G401.6 (cell line): ENCODE data around the gene ASF1B.

Source experiments
- FAIRE-seq: peaks from 2 replicates; lab custom pipeline; 2012; peaks lifted over from hg19 to GRCh38; lab: Jason Lieb, UNC

Gene ASF1B

DNA sequence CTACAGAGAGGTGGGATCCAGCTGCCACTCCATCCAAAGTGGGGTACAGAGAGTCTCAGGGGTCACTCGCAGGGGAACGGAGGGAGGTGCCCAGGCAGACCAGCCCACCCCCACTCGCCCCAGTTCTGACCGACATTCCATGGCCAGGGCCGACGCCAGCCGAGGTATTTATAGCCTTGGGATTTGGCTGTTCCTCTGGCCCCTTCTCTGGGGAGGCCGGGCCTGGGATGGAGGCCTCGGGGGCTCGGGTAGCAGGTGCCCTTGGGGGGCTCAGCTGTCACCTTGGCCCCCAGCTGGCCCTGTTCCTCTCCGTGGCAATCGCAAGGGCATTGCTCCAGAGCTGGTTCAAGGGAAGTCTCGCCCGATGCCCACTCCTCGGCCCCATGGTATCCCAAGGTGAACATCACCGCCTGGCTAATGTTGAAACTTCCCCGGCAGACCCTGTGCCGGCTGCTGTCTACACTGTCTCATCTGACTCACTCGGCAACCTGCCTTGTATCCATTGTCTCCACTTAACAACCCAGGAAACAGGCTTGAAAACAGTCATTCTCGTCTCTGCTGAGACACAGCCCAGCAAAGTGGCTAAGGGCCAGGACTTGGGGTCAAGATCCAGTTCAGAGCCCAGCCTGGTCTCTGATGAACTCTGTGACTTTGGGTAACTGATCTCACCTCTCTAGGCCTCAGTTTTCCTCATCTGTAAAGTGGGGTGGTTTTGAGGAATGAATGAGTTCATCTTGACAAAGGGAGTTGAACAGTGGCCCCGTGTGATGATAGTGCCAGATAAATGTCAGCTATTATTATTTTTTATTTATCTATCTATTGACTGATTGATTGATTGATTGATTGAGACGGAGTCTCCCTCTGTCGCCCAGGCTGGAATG is 28.6 kb downstream of the ASF1B start:
- FAIRE-seq, result no peak

DNA sequence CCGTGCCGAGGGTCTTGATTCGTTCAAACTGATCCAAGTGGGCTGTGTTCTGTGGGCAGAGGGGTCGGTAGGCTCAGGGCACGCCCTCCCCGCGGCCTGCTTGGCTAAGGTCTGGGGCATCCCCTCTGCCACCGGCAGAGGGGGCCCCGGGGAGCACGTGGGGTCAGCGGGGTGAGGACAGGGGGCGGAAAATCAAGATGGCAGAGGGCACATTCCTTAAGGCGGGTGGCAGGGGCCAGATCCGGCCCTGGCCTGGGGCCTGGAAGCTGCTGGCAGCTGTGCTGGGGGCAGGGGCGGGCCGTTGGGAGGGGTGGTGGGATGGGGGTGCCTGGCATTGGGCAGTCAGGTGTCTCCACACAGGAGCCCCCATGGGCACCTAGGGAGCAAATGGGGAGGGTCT is 29.5 kb downstream of the ASF1B start:
- FAIRE-seq, result no peak

DNA sequence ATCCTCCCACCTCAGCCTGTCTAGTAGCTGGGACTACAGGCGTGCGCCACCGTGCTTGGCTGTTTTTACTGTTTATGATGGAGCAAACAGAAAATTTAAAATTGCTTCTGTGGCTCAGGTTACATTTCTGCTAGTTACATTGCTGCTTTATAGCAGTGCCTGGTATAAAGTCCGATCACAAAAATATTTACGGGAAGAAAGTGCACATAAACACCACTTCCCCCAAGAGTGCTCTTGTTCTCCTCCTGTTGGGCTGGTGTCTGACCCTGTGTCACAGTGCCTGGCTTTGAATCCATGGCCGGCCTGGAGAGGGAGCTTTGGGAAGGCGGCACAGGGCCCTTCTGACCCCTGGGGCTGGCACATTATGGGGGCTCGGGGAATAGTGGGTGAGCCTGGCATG is 30.7 kb downstream of the ASF1B start:
- FAIRE-seq, result no peak

DNA sequence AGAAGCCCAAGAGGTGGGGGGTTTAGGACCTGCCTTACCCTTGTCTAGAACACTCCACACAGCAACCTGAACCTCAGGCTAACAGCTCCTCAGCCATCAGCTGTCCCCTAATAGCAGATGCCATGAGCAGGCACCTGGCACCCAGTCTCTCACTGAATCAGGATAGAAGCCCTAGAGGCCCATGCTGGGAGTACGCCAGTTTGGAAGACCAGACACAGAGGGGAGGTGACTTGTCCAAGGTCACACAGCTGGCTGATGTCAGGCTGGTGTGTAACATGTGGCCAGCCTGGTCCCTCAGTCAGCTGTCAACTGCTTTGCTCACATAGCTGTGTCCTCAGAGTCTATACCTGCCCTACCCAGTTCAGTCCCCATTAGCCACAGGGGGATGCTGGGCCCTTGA is 33.1 kb downstream of the ASF1B start:
- FAIRE-seq, result no peak

DNA sequence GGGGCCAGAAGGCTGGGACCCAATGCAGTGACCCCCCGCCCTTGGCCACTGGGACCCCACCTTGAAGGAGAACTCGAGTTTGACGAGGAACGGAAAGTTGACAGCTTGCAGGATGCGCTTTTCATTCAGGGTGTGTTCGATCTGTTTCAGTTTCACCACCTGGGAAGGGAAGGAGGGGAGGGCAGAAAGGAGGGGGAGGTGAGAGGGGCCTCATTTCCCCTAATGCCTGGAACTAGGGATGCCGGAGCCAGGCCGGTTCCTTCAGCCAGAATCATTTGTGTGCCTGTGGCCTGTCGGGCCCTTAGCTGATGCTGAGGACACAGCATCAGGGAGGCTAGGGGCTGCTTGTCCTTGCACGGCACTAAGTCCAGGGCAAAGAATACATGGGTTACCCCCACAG is 33.6 kb downstream of the ASF1B start:
- FAIRE-seq, result no peak

DNA sequence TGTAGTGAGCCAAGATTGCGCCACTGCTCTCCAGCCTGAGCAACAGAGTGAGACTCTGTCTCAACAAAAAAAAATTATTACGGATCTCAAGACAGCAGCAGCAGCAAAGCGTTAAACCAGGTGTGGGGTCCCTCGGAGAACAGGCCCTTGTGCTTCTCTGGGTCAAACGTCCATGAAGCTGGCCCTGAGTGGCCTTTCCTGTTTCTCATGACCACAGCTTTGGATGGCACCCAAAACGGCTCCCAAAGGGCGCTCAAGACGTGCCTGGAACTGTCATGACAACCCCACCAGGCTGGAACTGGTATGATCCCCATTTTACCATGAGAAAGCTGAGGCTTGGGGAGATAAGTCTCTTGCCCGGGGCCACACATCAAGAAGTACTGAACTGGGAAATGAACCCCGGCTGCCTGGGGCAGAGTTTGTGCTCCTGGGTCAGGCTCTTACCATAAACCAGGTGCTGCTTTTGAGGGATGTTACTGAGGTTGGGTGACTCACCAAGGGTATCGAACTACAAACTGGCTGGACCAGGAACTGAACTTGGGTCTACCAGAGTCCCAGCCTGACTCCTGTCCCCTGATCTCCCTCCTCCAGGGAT is 34.2 kb downstream of the ASF1B start:
- no peak for FAIRE-seq

DNA sequence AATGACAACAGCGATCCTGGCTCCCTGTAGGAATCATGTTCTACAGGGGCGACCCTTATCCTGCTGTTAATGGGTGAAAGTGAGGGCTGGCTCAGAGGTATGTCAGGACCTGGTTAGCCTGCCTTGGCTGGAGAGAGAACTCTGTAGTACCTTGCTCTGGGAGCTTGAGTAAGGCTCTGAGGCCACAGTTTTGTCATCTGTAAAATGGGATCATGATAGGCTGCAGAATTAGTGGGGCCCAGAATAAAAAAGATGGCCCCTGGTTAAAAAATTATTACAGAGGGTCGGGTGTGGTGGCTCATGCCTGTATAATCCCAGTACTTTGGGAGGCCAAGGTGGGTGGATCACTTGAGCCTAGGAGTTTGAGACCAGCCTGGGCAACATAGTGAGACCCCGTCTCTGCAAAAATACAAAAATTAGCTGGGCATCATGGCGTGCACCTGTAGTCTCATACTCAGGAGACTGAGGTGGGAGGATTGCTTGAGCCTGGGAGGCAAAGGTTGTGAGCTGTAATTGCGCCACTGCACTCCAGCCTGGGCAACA is 35.3 kb downstream of the ASF1B start:
- FAIRE-seq, result no peak

DNA sequence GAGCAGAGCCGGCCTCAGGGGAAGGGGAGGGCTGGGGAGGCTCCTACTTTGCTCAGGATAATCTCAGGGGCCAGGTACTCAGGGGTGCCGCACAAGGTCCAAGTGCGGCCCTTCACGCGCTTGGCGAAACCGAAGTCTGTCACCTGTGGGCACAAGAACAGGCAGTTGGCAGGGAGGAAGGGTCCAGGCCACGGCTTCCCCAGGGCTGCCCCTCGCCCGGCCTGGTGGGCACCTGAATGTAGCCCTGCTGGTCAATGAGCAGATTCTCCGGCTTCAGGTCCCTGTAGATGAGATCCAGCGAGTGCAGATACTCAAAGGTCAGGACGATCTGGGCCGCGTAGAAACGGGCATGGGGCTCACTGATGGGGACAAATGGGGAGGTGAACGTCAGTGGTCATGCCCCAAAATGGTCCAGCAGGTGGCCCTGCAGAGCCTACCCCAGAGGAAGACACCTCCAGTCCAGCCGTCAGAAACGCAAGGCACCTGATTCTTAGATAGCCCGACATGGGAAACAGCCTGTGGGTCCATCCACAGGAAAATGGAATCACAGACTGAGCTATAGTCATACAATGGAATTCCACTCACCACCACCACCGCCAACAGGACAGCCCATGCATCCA is 38.7 kb downstream of the ASF1B start:
- no peak for FAIRE-seq

DNA sequence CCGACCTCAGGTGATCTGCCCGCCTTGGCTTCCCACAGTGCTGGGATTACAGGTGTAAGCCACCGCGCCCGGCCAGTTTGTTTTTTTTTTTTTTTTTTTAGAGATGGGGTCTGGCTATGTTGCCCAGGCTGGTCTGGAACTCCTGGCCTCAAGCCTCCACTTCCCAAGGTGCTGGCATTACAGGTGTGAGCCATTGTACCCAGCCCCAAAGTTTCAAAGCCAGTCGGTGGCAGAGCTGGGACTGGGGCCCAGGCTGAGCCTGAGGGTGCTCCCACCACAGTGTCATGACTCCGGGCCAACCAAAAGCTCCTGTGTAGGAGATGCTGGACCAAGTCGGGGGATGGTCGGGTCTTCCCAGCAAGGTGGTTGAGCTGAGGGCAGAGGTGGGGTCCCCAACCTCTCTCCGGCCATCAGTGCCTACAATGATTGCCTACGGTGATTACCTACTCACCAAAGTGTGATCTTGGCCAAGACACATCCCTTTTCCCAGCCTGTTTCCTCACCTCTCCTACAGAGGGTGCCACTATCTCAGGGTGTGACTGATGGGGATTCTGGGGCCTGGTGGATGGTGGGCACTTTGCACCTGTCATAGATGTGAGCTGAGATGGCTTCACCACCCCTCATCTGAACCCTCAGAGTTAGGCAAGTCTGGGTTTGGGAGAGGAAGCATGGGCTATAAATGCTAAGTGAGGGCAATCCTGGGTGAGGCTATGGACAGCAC is 40.0 kb downstream of the ASF1B start:
- no peak for FAIRE-seq

DNA sequence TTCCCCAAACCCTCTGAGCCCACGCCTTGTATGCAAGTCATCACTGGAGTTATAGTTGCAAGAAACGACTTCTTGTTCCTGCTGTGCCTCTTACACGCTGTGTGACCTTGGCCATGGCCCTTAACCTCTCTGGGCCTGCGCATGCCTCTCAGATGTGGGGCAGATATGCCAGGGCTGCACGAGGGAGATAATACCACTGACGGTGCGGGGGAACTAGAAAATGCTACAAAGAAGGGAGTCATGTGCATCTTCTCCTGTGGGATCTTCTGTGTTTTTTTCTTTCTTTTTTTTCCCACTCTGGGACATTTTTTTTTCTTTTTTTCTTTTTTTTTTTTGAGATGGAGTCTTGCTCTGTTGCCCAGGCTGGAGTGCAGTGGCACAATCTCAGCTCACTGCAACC is 41.5 kb downstream of the ASF1B start:
- FAIRE-seq, result no peak

DNA sequence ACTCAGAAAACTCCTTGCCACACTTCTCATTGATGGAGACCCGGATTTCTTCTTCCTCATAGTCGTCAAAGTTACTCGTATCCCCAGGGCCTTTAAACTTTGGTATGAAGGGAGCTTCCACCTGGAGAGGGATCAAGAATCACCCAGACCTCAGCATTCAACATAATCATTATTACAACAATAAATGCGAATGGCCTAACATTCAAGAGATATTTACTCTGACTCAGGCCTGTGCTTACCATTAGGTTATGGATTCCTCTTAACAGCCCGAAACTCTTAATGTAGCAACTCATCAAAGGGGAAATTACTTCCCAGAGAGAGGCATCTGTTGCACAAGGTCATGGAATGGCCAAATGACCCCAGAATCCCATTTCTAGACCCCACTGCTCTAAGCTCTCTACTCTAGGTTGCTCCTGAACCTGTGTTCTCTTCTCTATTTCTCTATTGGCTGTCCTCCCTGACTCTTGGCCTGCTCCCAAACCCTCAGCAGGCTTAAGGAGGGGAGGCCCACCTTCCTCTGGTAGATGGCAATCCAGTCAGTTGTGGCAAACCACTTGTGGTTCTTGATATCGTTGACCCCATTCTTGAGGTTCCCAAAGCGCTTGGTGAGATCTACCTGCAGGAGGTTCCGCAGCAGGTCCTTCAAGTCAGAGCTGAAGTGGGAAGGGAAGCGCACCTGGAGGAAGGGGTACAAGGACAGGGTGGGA is 43.1 kb downstream of the ASF1B start:
- no peak for FAIRE-seq

DNA sequence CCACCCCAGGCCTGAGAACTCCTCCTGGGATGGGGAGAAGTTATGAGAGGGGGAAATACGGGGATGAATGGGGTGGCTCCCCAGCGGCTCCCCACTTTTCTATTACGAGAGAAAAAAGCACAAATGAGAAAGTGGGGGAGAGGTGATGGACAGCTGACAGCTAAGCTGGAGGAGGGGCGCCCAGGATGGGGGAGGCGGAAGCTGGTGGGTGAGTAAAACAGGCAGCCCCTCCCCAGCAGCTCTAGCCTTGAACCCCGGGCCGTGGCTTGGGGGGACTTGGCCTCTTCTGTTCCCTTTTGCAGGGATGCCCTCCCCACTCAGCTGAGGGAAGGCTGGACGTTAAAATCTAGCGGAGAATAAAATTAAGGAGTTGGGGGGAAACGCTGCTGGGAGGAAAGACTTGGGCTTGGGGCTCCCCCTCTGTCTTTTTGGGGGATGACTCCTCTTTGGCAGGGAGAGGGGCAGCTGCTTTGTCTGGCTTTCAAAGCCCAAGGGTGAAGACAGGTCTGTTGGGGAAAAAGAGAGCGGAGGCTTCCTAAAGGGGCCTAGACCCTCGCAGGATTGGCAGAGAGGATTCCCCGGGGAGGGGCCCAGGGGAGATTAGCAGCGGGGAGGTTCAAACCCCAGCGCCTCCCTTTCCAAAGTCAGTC is 44.5 kb downstream of the ASF1B start:
- FAIRE-seq, result no peak

DNA sequence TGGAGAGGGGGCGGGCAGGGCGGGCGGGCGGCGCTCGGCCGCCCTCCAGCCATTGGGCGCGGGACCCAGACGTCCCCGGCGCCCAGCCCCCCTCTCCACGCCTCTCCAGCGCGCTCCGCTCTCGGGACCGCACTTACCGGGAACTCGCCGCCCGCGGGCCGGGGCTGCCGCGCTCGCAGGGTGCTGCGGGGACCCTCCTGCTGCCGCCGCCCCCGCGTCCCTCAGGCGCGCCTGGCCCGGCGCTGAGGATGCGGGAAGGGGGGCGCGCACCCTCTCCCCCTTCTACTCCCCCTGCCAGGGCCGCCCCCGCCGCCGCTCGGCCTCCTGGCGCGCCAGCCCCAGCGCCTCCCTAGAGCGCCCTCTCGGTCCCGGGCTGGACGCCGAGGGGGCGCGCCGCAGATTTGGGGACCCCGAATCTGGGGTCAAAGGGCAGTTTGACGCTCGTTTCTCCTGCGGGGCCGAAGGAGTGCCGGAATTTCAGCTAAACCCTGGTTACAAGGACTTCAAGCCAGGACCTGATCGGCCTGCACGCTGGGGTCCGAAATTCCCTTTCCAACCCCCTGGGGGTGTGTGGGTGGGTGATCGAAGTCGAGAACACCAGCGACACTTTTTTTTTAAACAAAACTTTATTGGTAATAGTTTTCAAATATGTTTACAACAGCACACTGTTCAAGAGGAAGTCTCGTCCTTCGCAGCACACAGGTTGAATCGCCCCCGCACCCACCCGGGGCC is 45.1 kb downstream of the ASF1B start:
- no peak for FAIRE-seq

DNA sequence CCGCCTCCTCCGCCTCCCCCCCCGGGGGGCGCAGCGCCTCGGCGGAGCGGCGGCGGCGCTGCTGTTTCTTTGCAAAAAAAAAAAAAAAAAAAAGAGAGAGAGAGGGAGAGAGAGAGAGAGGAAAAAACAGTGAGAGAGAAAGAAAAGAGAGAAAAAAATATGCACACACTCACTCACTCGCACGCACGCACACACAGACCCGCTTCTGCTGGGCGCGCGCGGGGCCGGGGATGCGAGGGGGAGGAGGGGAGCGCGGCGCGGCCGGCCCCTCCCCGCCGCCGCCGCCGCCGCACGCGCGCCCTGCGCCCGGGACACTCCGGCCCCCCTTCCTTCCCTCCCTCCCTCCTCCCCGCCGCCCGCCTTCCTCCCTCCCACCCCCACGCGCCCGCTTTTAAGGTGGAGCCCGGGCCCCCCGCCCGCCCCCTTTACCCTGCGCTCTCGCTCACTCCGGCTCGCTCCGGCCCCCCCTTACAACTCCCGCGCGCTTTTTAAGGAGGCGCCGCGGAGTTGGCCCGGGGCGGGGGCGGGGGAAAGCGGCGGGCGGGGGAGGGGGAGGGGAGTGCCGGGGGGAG is 45.8 kb downstream of the ASF1B start, which contains the start of gene SAMD1:
Gene SAMD1, minus strand, starts transcription at position 243 of the 572 bp plus-strand sequence.
- FAIRE-seq, result no peak

DNA sequence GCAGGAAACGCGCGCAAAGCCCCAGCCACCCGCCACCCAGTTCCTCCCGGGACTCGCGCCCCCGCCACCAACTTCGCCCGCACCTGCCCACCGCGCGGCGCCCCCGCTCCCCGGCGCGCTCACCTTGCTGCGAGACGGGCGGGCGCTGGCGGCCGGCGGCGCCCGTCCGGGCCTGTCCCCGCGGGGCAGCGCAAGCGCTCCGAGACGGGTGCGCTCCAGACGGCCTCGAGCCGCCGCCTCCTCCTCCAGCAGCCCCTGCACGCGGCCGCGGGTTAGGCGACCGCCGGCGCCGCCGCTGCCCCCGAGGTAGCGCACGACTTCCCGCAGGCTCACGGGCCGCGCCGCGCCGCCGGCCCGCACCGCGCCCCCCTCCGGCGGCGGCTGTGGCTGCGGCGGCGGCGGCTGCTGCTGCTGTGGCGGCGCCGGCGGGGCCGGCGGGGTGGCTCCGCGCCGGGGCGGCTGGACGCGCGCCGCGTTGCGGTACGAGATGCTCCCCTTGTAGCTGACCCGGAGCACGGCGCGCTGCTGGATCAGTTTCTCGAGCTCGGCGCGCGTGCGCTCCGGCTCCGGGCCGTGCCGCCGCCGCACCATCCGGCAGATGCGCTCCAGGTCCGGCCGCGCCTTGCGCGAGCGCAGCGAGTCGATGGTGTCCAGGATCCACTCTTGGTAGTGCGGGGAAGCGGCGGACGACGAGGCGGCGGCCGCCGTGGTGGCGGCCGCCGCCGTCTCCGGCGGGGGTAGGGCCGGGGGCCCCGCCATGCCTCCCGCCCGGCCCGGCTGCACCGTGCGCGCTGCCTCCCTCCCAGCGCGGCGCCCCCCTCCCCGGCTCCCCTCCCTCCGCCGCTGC is 46.5 kb downstream of the ASF1B start:
- FAIRE-seq, result no peak

DNA sequence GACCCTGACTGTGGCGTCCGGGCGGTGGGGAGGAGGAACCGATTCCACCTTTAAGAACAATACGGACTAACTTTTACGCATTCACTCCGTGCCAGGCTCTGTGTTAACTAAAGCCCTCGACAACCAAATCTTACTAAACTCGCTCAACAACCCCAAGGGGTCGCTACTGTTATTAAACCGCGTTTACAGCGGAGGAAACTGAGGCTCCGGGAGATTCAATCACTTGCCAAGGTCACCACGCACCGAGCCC is 47.1 kb downstream of the ASF1B start:
- no peak for FAIRE-seq

DNA sequence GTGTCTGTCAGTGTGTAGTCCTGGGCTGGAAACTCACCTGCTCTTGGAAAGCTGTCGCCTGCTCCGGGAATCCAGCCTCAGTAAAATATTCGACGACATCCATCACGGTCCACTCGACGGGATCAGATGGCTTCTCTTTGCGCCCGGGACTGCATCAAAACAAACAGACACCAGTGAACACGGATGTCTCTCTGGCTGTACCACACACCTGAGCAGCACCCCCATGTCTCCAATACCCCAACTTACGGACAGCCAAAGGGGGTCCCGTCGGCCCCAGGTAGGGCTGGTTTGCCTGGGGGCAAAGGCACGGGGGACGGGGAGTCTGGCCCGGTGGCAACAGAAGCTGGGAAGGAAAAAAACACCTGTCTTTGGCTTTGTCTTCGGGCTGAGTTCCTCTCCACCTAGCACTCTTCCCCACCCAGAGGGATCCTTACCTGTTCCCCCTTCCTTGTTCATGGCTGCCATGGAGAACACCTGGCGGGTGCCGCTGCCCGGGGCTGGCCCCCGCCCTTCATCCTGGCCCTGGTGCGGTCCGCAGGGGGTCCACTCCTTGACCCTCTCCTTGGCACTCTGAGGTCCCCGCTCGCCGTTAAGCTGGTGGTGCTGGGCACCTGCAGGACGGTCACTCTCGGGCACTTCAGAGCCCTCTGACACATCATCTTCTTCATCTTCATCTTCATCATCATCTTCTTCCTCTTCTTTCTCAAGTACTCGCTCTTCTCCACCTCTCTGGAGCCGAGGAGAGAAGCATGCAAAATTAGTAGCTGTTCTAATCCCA is 47.6 kb downstream of the ASF1B start:
- FAIRE-seq, result no peak

DNA sequence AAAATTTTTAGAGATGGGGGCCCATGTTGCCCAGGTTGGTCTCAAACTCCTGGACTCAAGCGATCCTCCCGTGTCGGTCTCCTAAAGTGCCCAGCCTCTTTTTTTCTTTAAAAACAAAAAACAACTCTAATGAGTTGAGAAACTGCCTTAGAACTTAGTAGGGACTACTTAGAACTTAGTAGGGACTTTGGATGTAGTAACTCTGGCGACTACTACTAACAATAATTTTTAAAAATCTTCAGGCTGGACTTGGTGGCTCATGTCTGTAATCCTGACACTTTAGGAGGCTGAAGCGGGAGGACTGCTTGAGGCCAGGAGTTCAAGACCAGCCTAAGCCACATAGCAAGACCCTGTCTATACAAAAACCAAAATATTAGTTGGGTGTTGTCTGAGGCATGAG is 50.3 kb downstream of the ASF1B start:
- FAIRE-seq, result no peak
